ENCODE data around the gene ARID3A. TPM values are rescaled to one million over a fixed set of nuclear protein-coding genes. Genes with fewer than 3 reads are reported as not detected.

ARID3A gene
- total RNA-seq, 1 experiment from 2014 or later, result 103 TPM

GRCh38 chr19:974564-975257, 48.9 kb downstream of the ARID3A start:
- in situ Hi-C loops (cut with HindIII; ENCODE audit: low sequenced_read_pairs), result no loop called here
- no peak for DNase-seq (ENCODE audit: low spot score)

- in situ Hi-C loops (cut with HindIII; ENCODE audit: low sequenced_read_pairs), result no loop called here
- DNase-seq (ENCODE audit: low spot score), result no peak
Observed at GRCh38 chr19:976476-976875, 50.6 kb downstream of the ARID3A start.

GRCh38 chr19:977058-977464, 51.2 kb downstream of the ARID3A start:
- DNase-seq (ENCODE audit: low spot score), result no peak
- in situ Hi-C loops (cut with HindIII; ENCODE audit: low sequenced_read_pairs), result no loop called here

GRCh38 chr19:979318-979741, 53.5 kb downstream of the ARID3A start:
- no peak for DNase-seq (ENCODE audit: low spot score)
- in situ Hi-C loops (cut with HindIII; ENCODE audit: low sequenced_read_pairs), result no loop called here

GRCh38 chr19:980133-980998, 54.5 kb downstream of the ARID3A start:
- in situ Hi-C loops (cut with HindIII; ENCODE audit: low sequenced_read_pairs), result no loop called here
- peak; percentile 27 for DNase-seq (ENCODE audit: low spot score)

GRCh38 chr19:982567-983170, 56.8 kb downstream of the ARID3A start:
- in situ Hi-C loops (cut with HindIII; ENCODE audit: low sequenced_read_pairs), result no loop called here
- peak; percentile 71 for DNase-seq (ENCODE audit: low spot score)

- in situ Hi-C loops (cut with HindIII; ENCODE audit: low sequenced_read_pairs), result no loop called here
- peak; percentile 92 for DNase-seq (ENCODE audit: low spot score)
Observed at GRCh38 chr19:984165-984967, 58.5 kb downstream of the ARID3A start, which contains the start of gene WDR18. TSS of gene WDR18 (plus strand) at chr19:984345. CDS start at chr19:984354, 9 bp downstream.

- DNase-seq (ENCODE audit: low spot score), result no peak
- in situ Hi-C loops (cut with HindIII; ENCODE audit: low sequenced_read_pairs), result no loop called here
Observed at GRCh38 chr19:986083-986482, 60.2 kb downstream of the ARID3A start.

GRCh38 chr19:988081-988480, 62.2 kb downstream of the ARID3A start:
- no peak for DNase-seq (ENCODE audit: low spot score)

GRCh38 chr19:988510-988909, 62.7 kb downstream of the ARID3A start:
- in situ Hi-C loops (cut with HindIII; ENCODE audit: low sequenced_read_pairs), result no loop called here
- DNase-seq (ENCODE audit: low spot score), result no peak

More at GRCh38 chr19:988081-988480, 62.2 kb downstream of the ARID3A start:
- in situ Hi-C loops (cut with HindIII; ENCODE audit: low sequenced_read_pairs), result no loop called here

GRCh38 chr19:989381-990081, 63.7 kb downstream of the ARID3A start:
- no peak for DNase-seq (ENCODE audit: low spot score)
- in situ Hi-C loops (cut with HindIII; ENCODE audit: low sequenced_read_pairs), result no loop called here

GRCh38 chr19:990119-990571, 64.3 kb downstream of the ARID3A start:
- DNase-seq (ENCODE audit: low spot score), result no peak
- in situ Hi-C loops (cut with HindIII; ENCODE audit: low sequenced_read_pairs), result no loop called here

- in situ Hi-C loops (cut with HindIII; ENCODE audit: low sequenced_read_pairs), result no loop called here
- DNase-seq (ENCODE audit: low spot score), result no peak
Observed at GRCh38 chr19:990746-991145, 64.9 kb downstream of the ARID3A start.

GRCh38 chr19:991174-991931, 65.5 kb downstream of the ARID3A start:
- DNase-seq (ENCODE audit: low spot score), result no peak

GRCh38 chr19:991932-992669, 66.3 kb downstream of the ARID3A start:
- in situ Hi-C loops (cut with HindIII; ENCODE audit: low sequenced_read_pairs), result no loop called here
- no peak for DNase-seq (ENCODE audit: low spot score)

More at GRCh38 chr19:991174-991931, 65.5 kb downstream of the ARID3A start:
- in situ Hi-C loops (cut with HindIII; ENCODE audit: low sequenced_read_pairs), result no loop called here

GRCh38 chr19:992670-993055, 66.8 kb downstream of the ARID3A start:
- no peak for DNase-seq (ENCODE audit: low spot score)
- in situ Hi-C loops (cut with HindIII; ENCODE audit: low sequenced_read_pairs), result no loop called here

- DNase-seq (ENCODE audit: low spot score), result no peak
- in situ Hi-C loops (cut with HindIII; ENCODE audit: low sequenced_read_pairs), result no loop called here
Observed at GRCh38 chr19:993361-993830, 67.6 kb downstream of the ARID3A start.
